K562 (cell line): ENCODE data around the gene GHDC. TPM values are rescaled to one million over a fixed set of nuclear protein-coding genes. Genes with fewer than 3 reads are reported as not detected.
A peak's percentile ranks its signal among the peaks of the same experiment; 100 is the strongest.

Experiments
- BDP1 ChIP-seq: IDR thresholded peaks from 3 replicates; pipeline ENCODE4 v1.6.1; 2011; ENCODE audit not compliant: insufficient read length, insufficient read depth
- CHD2 ChIP-seq: IDR thresholded peaks from 2 replicates; pipeline ENCODE4 v1.6.1; 2011; ENCODE audit warnings: low read depth, low read length
- E2F8 ChIP-seq: fragments of 450-650 bp; IDR thresholded peaks from 2 replicates; pipeline ENCODE4 v1.7.1; 2018; ENCODE audit warnings: mild to moderate bottlenecking, low read depth; ENCODE audit not compliant: partially characterized antibody
- GABPB1 ChIP-seq: sonication (generic); formaldehyde crosslinking; IDR thresholded peaks from 2 replicates; pipeline ENCODE4 v1.8.0; 2022; ENCODE audit warnings: mild to moderate bottlenecking, missing genetic modification reagents
- GTF2E2 ChIP-seq: fragments of 200-800 bp; sonication (Bioruptor generic); IDR thresholded peaks from 2 replicates; pipeline ENCODE4 v1.6.1; 2016; ENCODE audit warnings: missing genetic modification characterization, missing compliant biosample characterization
- JUN ChIP-seq, 2 experiments: sonication (generic) in 1 of 2; formaldehyde crosslinking in 1 of 2; IDR thresholded peaks; 2 replicates each; pipeline versions ENCODE4 v1.6.1 to v1.8.0; 2012 to 2022; ENCODE audit warnings: borderline replicate concordance in 2 of 2, mild to moderate bottlenecking in 2 of 2, improper control_type of control experiment in 1 of 2, low read depth in 1 of 2, low read length in 1 of 2, missing genetic modification reagents in 1 of 2
- RBFOX2 ChIP-seq: fragments of 200-400 bp; formaldehyde crosslinking; IDR thresholded peaks from 2 replicates; pipeline ENCODE4 v1.6.1; 2017; ENCODE audit warnings: low read depth, mild to moderate bottlenecking, low read length, moderate library complexity
- TGIF2 ChIP-seq: sonication (generic); formaldehyde crosslinking; IDR thresholded peaks from 2 replicates; pipeline ENCODE4 v1.8.1; 2022; ENCODE audit warnings: mild to moderate bottlenecking, missing genetic modification reagents, moderate library complexity
- XRCC5 ChIP-seq: fragments of 200-400 bp; formaldehyde crosslinking; IDR thresholded peaks from 2 replicates; pipeline ENCODE4 v1.6.1; 2017; ENCODE audit warnings: low read depth, mild to moderate bottlenecking, low read length
- ZNF12 ChIP-seq: sonication (generic); formaldehyde crosslinking; IDR thresholded peaks from 2 replicates; pipeline ENCODE4 v1.4.0; 2020; ENCODE audit warnings: mild to moderate bottlenecking, missing genetic modification reagents
- ZNF76 ChIP-seq: fragments of 250-450 bp; sonication (Bioruptor Pico); IDR thresholded peaks from 2 replicates; pipeline ENCODE4 v1.4.0; 2020; ENCODE audit warnings: mild to moderate bottlenecking, moderate library complexity, borderline replicate concordance
- polyA plus RNA-seq, 8 experiments: library from polyadenylated mRNA; depleted of rRNA in 4 of 8; stranded (reverse) in 5 of 8; unstranded in 3 of 8; fragments of >200 nt; fragmentation: Nextera tagmentation in 2 of 8; fragmentation: Illumina TruSeq in 1 of 8; extraction: Ambion mirVana in 2 of 8; extraction: Trizol in 1 of 8; gene quantifications; 2 replicates each; pipeline versions ENCODE4 v1.2.1 to v1.2.3, GENCODE V29; 2011 to 2014; ENCODE audit warnings: inconsistent platforms in 1 of 8, missing spikeins in 1 of 8
- total RNA-seq, 7 experiments: library from RNA; depleted of rRNA in 6 of 7; stranded (reverse); fragments of >200 nt in 6 of 7; fragmentation: Illumina TruSeq in 2 of 7; extraction: Trizol in 2 of 7; gene quantifications; 2 replicates each; pipeline versions ENCODE4 v1.2.1 to v1.2.3, GENCODE V29; 2011 to 2021; ENCODE audit warnings: low replicate concordance in 1 of 7
- TF ChIP-seq, protein P1 (sequence below): fragments of 250-450 bp; sonication (Bioruptor Pico); IDR thresholded peaks from 2 replicates; pipeline ENCODE4 v1.6.1; 2021; ENCODE audit warnings: mild to moderate bottlenecking
- TF ChIP-seq, protein P2 (sequence below), 2 experiments: IDR thresholded peaks; 2 replicates each; pipeline ENCODE4 v1.6.1; 2011; ENCODE audit warnings: borderline replicate concordance in 1 of 2, control low read depth in 1 of 2, low read depth in 1 of 2, low read length in 1 of 2, mild to moderate bottlenecking in 1 of 2, mixed read lengths in 1 of 2, moderate library complexity in 1 of 2; ENCODE audit not compliant: insufficient read depth in 1 of 2, insufficient read length in 1 of 2, poor library complexity in 1 of 2, severe bottlenecking in 1 of 2; ENCODE audit errors: extremely low read depth in 1 of 2
- TF ChIP-seq, protein P3 (sequence below): sonication (generic); formaldehyde crosslinking; IDR thresholded peaks from 2 replicates; pipeline ENCODE4 v1.8.0; 2022; ENCODE audit warnings: mild to moderate bottlenecking, missing genetic modification reagents

GHDC gene
- total and polyA plus RNA-seq, 9 of the 15 experiments (the other 6 are each of a cell fraction or from before 2014, with no cell fraction given): 0.65 to 23.2 (median 11.2) TPM

GRCh38 chr17:42180922-42181850 is 13.1 kb downstream of the GHDC start, which contains the start of gene KCNH4 (continued):
- TF ChIP-seq, protein P1, sequence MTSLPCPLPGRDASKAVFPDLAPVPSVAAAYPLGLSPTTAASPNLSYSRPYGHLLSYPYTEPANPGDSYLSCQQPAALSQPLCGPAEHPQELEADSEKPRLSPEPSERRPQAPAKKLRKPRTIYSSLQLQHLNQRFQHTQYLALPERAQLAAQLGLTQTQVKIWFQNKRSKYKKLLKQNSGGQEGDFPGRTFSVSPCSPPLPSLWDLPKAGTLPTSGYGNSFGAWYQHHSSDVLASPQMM (CRISPR knock-in tag): no peak
- no peak for TF ChIP-seq BDP1
- TF ChIP-seq, protein P2, sequence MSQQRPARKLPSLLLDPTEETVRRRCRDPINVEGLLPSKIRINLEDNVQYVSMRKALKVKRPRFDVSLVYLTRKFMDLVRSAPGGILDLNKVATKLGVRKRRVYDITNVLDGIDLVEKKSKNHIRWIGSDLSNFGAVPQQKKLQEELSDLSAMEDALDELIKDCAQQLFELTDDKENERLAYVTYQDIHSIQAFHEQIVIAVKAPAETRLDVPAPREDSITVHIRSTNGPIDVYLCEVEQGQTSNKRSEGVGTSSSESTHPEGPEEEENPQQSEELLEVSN (IDR thresholded peaks at IDR 0.05; ENCODE audit: borderline replicate concordance in 1 of 2, extremely low read depth in 1 of 2, insufficient read depth in 1 of 2, insufficient read length in 1 of 2, low read depth in 1 of 2, low read length in 1 of 2, poor library complexity in 1 of 2, severe bottlenecking in 1 of 2): peak; percentile 99 to 100
- TF ChIP-seq ZNF12 (CRISPR knock-in tag): no peak
- TF ChIP-seq JUN (IDR thresholded peaks at IDR 0.05; ENCODE audit: borderline replicate concordance, low read depth, low read length): peak; percentile 60; the same call in 1 of the 2 replicates
- no peak for TF ChIP-seq JUN (CRISPR knock-in tag; IDR thresholded peaks at IDR 0.05; ENCODE audit: borderline replicate concordance)
- TF ChIP-seq TGIF2: no peak
- TF ChIP-seq E2F8: peak; percentile 99
- no peak for TF ChIP-seq ZNF76 (CRISPR knock-in tag)
- TF ChIP-seq GABPB1 (CRISPR knock-in tag): peak; percentile 45; the same call in 1 of the 2 replicates
- TF ChIP-seq, protein P3, sequence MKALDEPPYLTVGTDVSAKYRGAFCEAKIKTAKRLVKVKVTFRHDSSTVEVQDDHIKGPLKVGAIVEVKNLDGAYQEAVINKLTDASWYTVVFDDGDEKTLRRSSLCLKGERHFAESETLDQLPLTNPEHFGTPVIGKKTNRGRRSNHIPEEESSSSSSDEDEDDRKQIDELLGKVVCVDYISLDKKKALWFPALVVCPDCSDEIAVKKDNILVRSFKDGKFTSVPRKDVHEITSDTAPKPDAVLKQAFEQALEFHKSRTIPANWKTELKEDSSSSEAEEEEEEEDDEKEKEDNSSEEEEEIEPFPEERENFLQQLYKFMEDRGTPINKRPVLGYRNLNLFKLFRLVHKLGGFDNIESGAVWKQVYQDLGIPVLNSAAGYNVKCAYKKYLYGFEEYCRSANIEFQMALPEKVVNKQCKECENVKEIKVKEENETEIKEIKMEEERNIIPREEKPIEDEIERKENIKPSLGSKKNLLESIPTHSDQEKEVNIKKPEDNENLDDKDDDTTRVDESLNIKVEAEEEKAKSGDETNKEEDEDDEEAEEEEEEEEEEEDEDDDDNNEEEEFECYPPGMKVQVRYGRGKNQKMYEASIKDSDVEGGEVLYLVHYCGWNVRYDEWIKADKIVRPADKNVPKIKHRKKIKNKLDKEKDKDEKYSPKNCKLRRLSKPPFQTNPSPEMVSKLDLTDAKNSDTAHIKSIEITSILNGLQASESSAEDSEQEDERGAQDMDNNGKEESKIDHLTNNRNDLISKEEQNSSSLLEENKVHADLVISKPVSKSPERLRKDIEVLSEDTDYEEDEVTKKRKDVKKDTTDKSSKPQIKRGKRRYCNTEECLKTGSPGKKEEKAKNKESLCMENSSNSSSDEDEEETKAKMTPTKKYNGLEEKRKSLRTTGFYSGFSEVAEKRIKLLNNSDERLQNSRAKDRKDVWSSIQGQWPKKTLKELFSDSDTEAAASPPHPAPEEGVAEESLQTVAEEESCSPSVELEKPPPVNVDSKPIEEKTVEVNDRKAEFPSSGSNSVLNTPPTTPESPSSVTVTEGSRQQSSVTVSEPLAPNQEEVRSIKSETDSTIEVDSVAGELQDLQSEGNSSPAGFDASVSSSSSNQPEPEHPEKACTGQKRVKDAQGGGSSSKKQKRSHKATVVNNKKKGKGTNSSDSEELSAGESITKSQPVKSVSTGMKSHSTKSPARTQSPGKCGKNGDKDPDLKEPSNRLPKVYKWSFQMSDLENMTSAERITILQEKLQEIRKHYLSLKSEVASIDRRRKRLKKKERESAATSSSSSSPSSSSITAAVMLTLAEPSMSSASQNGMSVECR (CRISPR knock-in tag): peak; percentile 95
- peak; percentile 59 for TF ChIP-seq RBFOX2
- TF ChIP-seq CHD2: peak; percentile 80
- peak; percentile 95; the same call in 1 of the 2 replicates for TF ChIP-seq XRCC5
- TF ChIP-seq GTF2E2 (tag): no peak
